HEK293T (cell line): ENCODE data around the gene CUBN.

Experiments used
- ARNT ChIP-seq: fragments of 450-650 bp; IDR thresholded peaks from 2 replicates; pipeline ENCODE4 v1.6.1; 2017; ENCODE audit warnings: mild to moderate bottlenecking
- BHLHE40 ChIP-seq: fragments of 450-650 bp; IDR thresholded peaks from 2 replicates; pipeline ENCODE4 v1.6.1; 2016; ENCODE audit warnings: mild to moderate bottlenecking, moderate library complexity, borderline replicate concordance
- CTBP1 ChIP-seq: fragments of 450-650 bp; IDR thresholded peaks from 2 replicates; pipeline ENCODE4 v1.6.1; 2016; ENCODE audit warnings: borderline replicate concordance
- ELF4 ChIP-seq: fragments of 450-650 bp; IDR thresholded peaks from 2 replicates; pipeline ENCODE4 v1.6.1; 2017; ENCODE audit warnings: antibody characterized with exemption
- FOXK2 ChIP-seq: fragments of 450-650 bp; IDR thresholded peaks from 2 replicates; pipeline ENCODE4 v1.6.1; 2016; ENCODE audit warnings: mild to moderate bottlenecking
- FOXM1 ChIP-seq: fragments of 450-650 bp; IDR thresholded peaks from 2 replicates; pipeline ENCODE4 v1.6.1; 2017; ENCODE audit warnings: mild to moderate bottlenecking, borderline replicate concordance
- HDGF ChIP-seq: fragments of 450-650 bp; IDR thresholded peaks from 2 replicates; pipeline ENCODE4 v1.6.1; 2017; ENCODE audit warnings: antibody characterized with exemption, borderline replicate concordance
- LEF1 ChIP-seq: fragments of 450-650 bp; IDR thresholded peaks from 2 replicates; pipeline ENCODE4 v1.6.1; 2017; ENCODE audit warnings: mild to moderate bottlenecking, borderline replicate concordance
- NFRKB ChIP-seq: fragments of 450-650 bp; IDR thresholded peaks from 2 replicates; pipeline ENCODE4 v1.6.1; 2016; ENCODE audit warnings: mild to moderate bottlenecking, moderate library complexity
- PKNOX1 ChIP-seq: fragments of 450-650 bp; IDR thresholded peaks from 2 replicates; pipeline ENCODE4 v1.6.1; 2016
- SP1 ChIP-seq: fragments of 450-650 bp; IDR thresholded peaks from 2 replicates; pipeline ENCODE4 v1.6.1; 2017
- SUZ12 ChIP-seq: fragments of 450-650 bp; IDR thresholded peaks from 2 replicates; pipeline ENCODE4 v1.6.1; 2016; ENCODE audit warnings: mild to moderate bottlenecking
- TARDBP ChIP-seq: fragments of 450-650 bp; IDR thresholded peaks from 2 replicates; pipeline ENCODE4 v1.6.1; 2016
- ZNF384 ChIP-seq: fragments of 450-650 bp; IDR thresholded peaks from 2 replicates; pipeline ENCODE4 v1.6.1; 2016

GRCh38 chr10:16968416-16969041, 161.1 kb downstream of the CUBN start:
- TF ChIP-seq HDGF = no peak
- no peak for TF ChIP-seq SP1
- no peak for TF ChIP-seq SUZ12
- no peak for TF ChIP-seq FOXM1
- TF ChIP-seq ELF4 = no peak
- TF ChIP-seq FOXK2 = no peak
- TF ChIP-seq ZNF384 = no peak
- no peak for TF ChIP-seq PKNOX1
- TF ChIP-seq BHLHE40 = no peak
- no peak for TF ChIP-seq NFRKB
- TF ChIP-seq CTBP1 = no peak
- TF ChIP-seq LEF1 = no peak
- no peak for TF ChIP-seq TARDBP
- no peak for TF ChIP-seq ARNT
